Endothelial cell of umbilical vein (primary cell): ENCODE results near the gene PPFIBP1. TPM values are rescaled to one million over a fixed set of nuclear protein-coding genes. Genes with fewer than 3 reads are reported as not detected.

Experiments
- BruUV-seq: library from RNA; stranded (reverse); fragments of 400-500 nt; replicated peaks from 2 replicates; lab custom pipeline; 2021; lab: Mats Ljungman, UMichigan
- CTCF ChIA-PET: fragments of 300-600, 350-600 bp; sonication (Branson Sonifier 250); formaldehyde crosslinking; loops from one replicate; lab custom pipeline; 2021; ENCODE audit warnings: antibody characterized with exemption, inconsistent platforms; lab: Charles Lee
- POLR2A ChIA-PET: fragments of 300-600, 350-600 bp; sonication (Branson Sonifier 250); formaldehyde crosslinking; loops from one replicate; lab custom pipeline; 2021; ENCODE audit warnings: antibody characterized with exemption, inconsistent platforms; lab: Charles Lee
- DNase-seq: peaks from one replicate; pipeline ENCODE4 v3.0.0-alpha.2; 2011; ENCODE audit warnings: low read depth, low spot score
- FAIRE-seq: peaks from 2 replicates; lab custom pipeline; 2011; peaks lifted over from hg19 to GRCh38; lab: Jason Lieb, UNC
- H2AFZ ChIP-seq: 2 replicates; pipeline ENCODE4 v1.6.0; 2012; ENCODE audit warnings: low read depth, low read length, control low read depth, inconsistent platforms
- H3K27ac ChIP-seq: 2 replicates; pipeline ENCODE4 v1.5.1; 2011; ENCODE audit warnings: low read depth, mild to moderate bottlenecking, control low read depth, low read length, moderate library complexity; ENCODE audit not compliant: insufficient read depth
- H3K27me3 ChIP-seq, 2 experiments: 2 replicates each; pipeline versions ENCODE4 v1.6.0 to v1.6.1; 2011; ENCODE audit warnings: low read length in 2 of 2, mixed read lengths in 1 of 2; ENCODE audit not compliant: control insufficient read depth in 2 of 2, insufficient read depth in 2 of 2
- H3K36me3 ChIP-seq, 2 experiments: 2 replicates in 1 of 2; 3 replicates in 1 of 2; pipeline ENCODE4 v1.5.1; 2011; ENCODE audit warnings: low read length in 2 of 2, mild to moderate bottlenecking in 1 of 2, moderate library complexity in 1 of 2; ENCODE audit not compliant: control insufficient read depth in 2 of 2, insufficient read depth in 2 of 2; ENCODE audit errors: extremely low read depth in 1 of 2
- H3K4me1 ChIP-seq: 3 replicates; pipeline ENCODE4 v1.5.1; 2011; ENCODE audit warnings: mild to moderate bottlenecking, low read length; ENCODE audit not compliant: control insufficient read depth, insufficient read depth; ENCODE audit errors: extremely low read depth
- H3K4me2 ChIP-seq: 2 replicates; pipeline ENCODE4 v1.6.1; 2011; ENCODE audit warnings: low read length, control low read depth, mixed read lengths; ENCODE audit not compliant: insufficient read depth
- H3K4me3 ChIP-seq, 3 experiments: fragments of 200-600 bp in 1 of 3; sonication (generic), shearing (Covaris generic) in 1 of 3; replicated peaks in 1 of 3; 2 replicates each; pipeline ENCODE4 v1.5.1; 2011 to 2016; ENCODE audit warnings: control low read depth in 3 of 3, low read length in 3 of 3, mild to moderate bottlenecking in 2 of 3, inconsistent platforms in 1 of 3, low read depth in 1 of 3, moderate library complexity in 1 of 3; ENCODE audit not compliant: insufficient read depth in 1 of 3
- H3K79me2 ChIP-seq: 2 replicates; pipeline ENCODE4 v1.6.0; 2012; ENCODE audit warnings: low read length, inconsistent platforms; ENCODE audit not compliant: control insufficient read depth, insufficient read depth
- H3K9ac ChIP-seq: replicated peaks from 2 replicates; pipeline ENCODE3; 2011; ENCODE audit warnings: low read length, control low read depth; ENCODE audit not compliant: insufficient read depth; ENCODE audit errors: extremely low read depth
- H3K9me1 ChIP-seq: replicated peaks from 3 replicates; pipeline ENCODE4 v1.6.0; 2011; ENCODE audit warnings: mild to moderate bottlenecking, low read length; ENCODE audit not compliant: control insufficient read depth, insufficient read depth; ENCODE audit errors: extremely low read depth
- H3K9me3 ChIP-seq: replicated peaks from 2 replicates; pipeline ENCODE4 v1.5.1; 2012; ENCODE audit warnings: low read length, inconsistent platforms; ENCODE audit not compliant: control insufficient read depth, insufficient read depth
- H4K20me1 ChIP-seq: replicated peaks from 2 replicates; pipeline ENCODE3; 2011; ENCODE audit warnings: mild to moderate bottlenecking, low read length; ENCODE audit not compliant: control insufficient read depth, insufficient read depth; ENCODE audit errors: extremely low read depth
- EZH2 ChIP-seq: IDR thresholded peaks from 2 replicates; pipeline ENCODE4 v1.6.1; 2012; ENCODE audit warnings: borderline replicate concordance, low read depth, mild to moderate bottlenecking, moderate library complexity, low read length, inconsistent platforms; ENCODE audit not compliant: severe bottlenecking
- FOS ChIP-seq: IDR thresholded peaks from 2 replicates; pipeline ENCODE4 v1.6.1; 2011; ENCODE audit warnings: mild to moderate bottlenecking, low read length, moderate library complexity, borderline replicate concordance; ENCODE audit not compliant: insufficient read depth
- MYC ChIP-seq: IDR thresholded peaks from one replicate; pipeline ENCODE4 v1.6.1; 2011; ENCODE audit warnings: mild to moderate bottlenecking, low read depth, low read length
- POLR2A ChIP-seq: IDR thresholded peaks from 2 replicates; pipeline ENCODE4 v1.6.1; 2012; ENCODE audit warnings: low read depth, mild to moderate bottlenecking, control low read depth, low read length
- POLR2AphosphoS5 ChIP-seq: IDR thresholded peaks from 2 replicates; pipeline ENCODE4 v1.6.1; 2012; ENCODE audit warnings: low read depth, mild to moderate bottlenecking, control low read depth, low read length, moderate library complexity; ENCODE audit not compliant: insufficient read depth
- dilution Hi-C: fragments of 300-500 bp; cut with MboI; formaldehyde crosslinking; loops from one replicate; pipeline ENCODE4 v1.15.0; 2019; ENCODE audit warnings: low sequenced_read_pairs; ENCODE audit not compliant: extremely low pct_ligation_motif_present
- intact Hi-C: fragments of 100-400 bp; cut with micrococcal nuclease; formaldehyde crosslinking; loops from one replicate; pipeline ENCODE4 v1.10.0; 2022
- polyA plus RNA-seq, 4 experiments: library from polyadenylated mRNA; depleted of rRNA in 3 of 4; stranded (reverse) in 3 of 4; unstranded in 1 of 4; fragments of >200 nt; gene quantifications; 2 replicates each; pipeline versions ENCODE4 v1.2.1 to v1.2.3, GENCODE V29; 2011 to 2012; ENCODE audit warnings: missing spikeins in 1 of 4
- total RNA-seq: library from RNA; stranded (reverse); gene quantifications from 2 replicates; pipeline ENCODE4 v1.2.3, GENCODE V29; 2021
- TF ChIP-seq, protein P1 (sequence below), 2 donors: IDR thresholded peaks; 1 replicate in 1 of 2; 2 replicates in 1 of 2; pipeline ENCODE4 v1.5.1; 2011; ENCODE audit warnings: low read length in 2 of 2, mild to moderate bottlenecking in 2 of 2, moderate library complexity in 2 of 2, control low read depth in 1 of 2, inconsistent platforms in 1 of 2, low read depth in 1 of 2; ENCODE audit not compliant: insufficient read depth in 1 of 2; ENCODE audit errors: extremely low read depth in 1 of 2

Gene PPFIBP1
- total and polyA plus RNA-seq, 2 donors (not counting 3 experiments of a cell fraction or from before 2014, with no cell fraction given), result 45.5 to 154 TPM

DNA sequence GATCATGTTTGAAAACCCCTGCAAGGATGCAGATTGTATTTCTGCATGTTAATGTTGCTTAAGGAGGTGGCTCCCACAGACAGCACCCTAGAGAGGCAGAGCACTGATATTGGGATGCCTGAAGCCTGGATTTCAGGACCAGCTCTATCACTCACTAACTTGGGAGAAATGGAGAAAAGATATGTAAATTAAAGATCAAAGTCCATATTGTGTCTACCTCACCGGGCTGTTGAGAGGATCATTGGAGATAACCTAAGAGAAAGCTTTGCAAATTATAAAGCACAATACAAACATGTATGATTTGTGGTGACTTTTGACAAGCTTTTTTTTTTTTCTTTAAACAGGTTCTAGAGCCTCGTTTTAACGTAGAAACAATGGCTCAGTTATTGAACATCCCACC is 164.7 kb downstream of the PPFIBP1 start:
- POLR2A ChIA-PET, result no interaction called here
- H3K36me3 ChIP-seq, result peaks cover 30 to 37% of the 10 kb centered on the region in 2 experiments
- H3K4me3 ChIP-seq, result no peak overlapping the region
- DNase-seq (no peak), FAIRE-seq (no peak)
- no peaks in the 10 kb centered on the region for H3K79me2 ChIP-seq
- intact Hi-C loops (no loop called here), dilution Hi-C loops (no loop called here)
- no peak overlapping the region for H3K9ac ChIP-seq
- no peaks in the 10 kb centered on the region for H3K9me1 ChIP-seq
- no peak overlapping the region for H2AFZ ChIP-seq
- no peak for TF ChIP-seq EZH2
- TF ChIP-seq POLR2AphosphoS5, result no peak
- TF ChIP-seq, protein P1, sequence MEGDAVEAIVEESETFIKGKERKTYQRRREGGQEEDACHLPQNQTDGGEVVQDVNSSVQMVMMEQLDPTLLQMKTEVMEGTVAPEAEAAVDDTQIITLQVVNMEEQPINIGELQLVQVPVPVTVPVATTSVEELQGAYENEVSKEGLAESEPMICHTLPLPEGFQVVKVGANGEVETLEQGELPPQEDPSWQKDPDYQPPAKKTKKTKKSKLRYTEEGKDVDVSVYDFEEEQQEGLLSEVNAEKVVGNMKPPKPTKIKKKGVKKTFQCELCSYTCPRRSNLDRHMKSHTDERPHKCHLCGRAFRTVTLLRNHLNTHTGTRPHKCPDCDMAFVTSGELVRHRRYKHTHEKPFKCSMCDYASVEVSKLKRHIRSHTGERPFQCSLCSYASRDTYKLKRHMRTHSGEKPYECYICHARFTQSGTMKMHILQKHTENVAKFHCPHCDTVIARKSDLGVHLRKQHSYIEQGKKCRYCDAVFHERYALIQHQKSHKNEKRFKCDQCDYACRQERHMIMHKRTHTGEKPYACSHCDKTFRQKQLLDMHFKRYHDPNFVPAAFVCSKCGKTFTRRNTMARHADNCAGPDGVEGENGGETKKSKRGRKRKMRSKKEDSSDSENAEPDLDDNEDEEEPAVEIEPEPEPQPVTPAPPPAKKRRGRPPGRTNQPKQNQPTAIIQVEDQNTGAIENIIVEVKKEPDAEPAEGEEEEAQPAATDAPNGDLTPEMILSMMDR (IDR thresholded peaks at IDR 0.05; ENCODE audit: extremely low read depth in 1 of 2, insufficient read depth in 1 of 2, low read depth in 1 of 2, low read length in 2 of 2), result no peak
- no peak for TF ChIP-seq POLR2A
- TF ChIP-seq FOS, result no peak
- TF ChIP-seq MYC, result no peak
- H3K4me1 ChIP-seq, result no peaks in the 10 kb centered on the region
- no peak overlapping the region for H3K27ac ChIP-seq
- H3K27me3 ChIP-seq, result no peaks in the 10 kb centered on the region
- CTCF ChIA-PET, result interaction anchor here (0.9 kb wide), 1 partner anchor 18 kb away, joined by 3 read pairs; no protein-coding TSS in a partner anchor
- no peak overlapping the region for H3K4me2 ChIP-seq
- H4K20me1 ChIP-seq, result no peaks in the 10 kb centered on the region
- no TSS peak for BruUV-seq
- H3K9me3 ChIP-seq, result no peaks in the 10 kb centered on the region
